K562 (cell line): Measurements from ENCODE around the gene DHRS13. TPM values are rescaled to one million over a fixed set of nuclear protein-coding genes. Genes with fewer than 3 reads are reported as not detected.
A peak's percentile ranks its signal among the peaks of the same experiment; 100 is the strongest.

Experiments
- ATAC-seq: fragments of 200-7000 bp; cut with Tn5 transposase; 3 replicates; pipeline ENCODE4 v1.9.1; 2020; ENCODE audit warnings: moderate library complexity
- BruUV-seq: library from RNA; stranded (reverse); fragments of 400-500 nt; replicated peaks from 2 replicates; lab custom pipeline; 2021; lab: Mats Ljungman, UMichigan
- CTCF ChIA-PET: fragments of 300-600 bp; formaldehyde crosslinking; extraction: SDS; loops from one replicate; lab custom pipeline; 2021; ENCODE audit warnings: low intra/inter-chr PET ratio; lab: Yijun Ruan, JAX
- POLR2A ChIA-PET: fragments of 300-600, 350-650 bp; sonication (Branson Sonifier 250); formaldehyde crosslinking; extraction: SDS; loops from one replicate; lab custom pipeline; 2021; ENCODE audit warnings: antibody characterized with exemption, inconsistent platforms; lab: Yijun Ruan, JAX
- DNase-seq, 4 experiments: peaks; one replicate each; pipeline versions ENCODE4 v3.0.0 to v3.0.0-alpha.2; 2011 to 2018; ENCODE audit warnings: low spot score in 3 of 4, mixed read lengths in 3 of 4; ENCODE audit errors: extremely low read depth in 1 of 4
- FAIRE-seq: peaks from 2 replicates; lab custom pipeline; 2011; peaks lifted over from hg19 to GRCh38; lab: Jason Lieb, UNC
- H2AFZ ChIP-seq: 2 replicates; pipeline ENCODE4 v1.6.0; 2011; ENCODE audit warnings: low read depth, low read length, control low read depth, inconsistent platforms
- H3K27ac ChIP-seq: fragments of 200-600 bp; 3 replicates; pipeline ENCODE4 v1.8.0; 2011; ENCODE audit warnings: low read depth, mild to moderate bottlenecking, control low read depth, inconsistent platforms, low read length, moderate library complexity, mixed read lengths; ENCODE audit errors: extremely low read depth
- H3K27me3 ChIP-seq, 2 experiments: fragments of 300-600 bp in 1 of 2; 2 replicates in 1 of 2; 3 replicates in 1 of 2; pipeline versions ENCODE4 v1.6.0 to v1.8.0; 2011; ENCODE audit warnings: inconsistent platforms in 2 of 2, low read length in 2 of 2, mild to moderate bottlenecking in 1 of 2, mixed read lengths in 1 of 2, moderate library complexity in 1 of 2; ENCODE audit not compliant: control insufficient read depth in 2 of 2, insufficient read depth in 2 of 2
- H3K36me3 ChIP-seq: fragments of 300-600 bp; 3 replicates; pipeline ENCODE4 v1.8.0; 2011; ENCODE audit warnings: mild to moderate bottlenecking, low read length, inconsistent platforms; ENCODE audit not compliant: control insufficient read depth, insufficient read depth
- H3K4me1 ChIP-seq, 2 experiments: fragments of 200-600 bp in 1 of 2; replicated peaks in 1 of 2; 2 replicates in 1 of 2; 3 replicates in 1 of 2; pipeline versions ENCODE4 v1.5.1 to v1.8.0; 2011; ENCODE audit warnings: inconsistent platforms in 2 of 2, low read length in 2 of 2, mild to moderate bottlenecking in 1 of 2, mixed read lengths in 1 of 2, moderate library complexity in 1 of 2; ENCODE audit not compliant: control insufficient read depth in 2 of 2, insufficient read depth in 2 of 2
- H3K4me2 ChIP-seq: 2 replicates; pipeline ENCODE4 v1.6.1; 2011; ENCODE audit warnings: low read length, control low read depth, inconsistent platforms, mixed read lengths; ENCODE audit not compliant: insufficient read depth
- H3K4me3 ChIP-seq: fragments of 200-600 bp; sonication (generic), shearing (Covaris generic); 2 replicates; pipeline ENCODE4 v1.5.1; 2016; ENCODE audit warnings: control low read depth, inconsistent platforms
- H3K79me2 ChIP-seq: fragments of 200-600 bp; 3 replicates; pipeline ENCODE4 v1.8.0; 2011; ENCODE audit warnings: low read length, inconsistent platforms; ENCODE audit not compliant: control insufficient read depth, insufficient read depth
- H3K9ac ChIP-seq, 2 experiments: 2 replicates each; pipeline versions ENCODE4 v1.6.0 to v1.6.1; 2011; ENCODE audit warnings: low read depth in 2 of 2, low read length in 2 of 2, control low read depth in 1 of 2, inconsistent platforms in 1 of 2, mild to moderate bottlenecking in 1 of 2, mixed read lengths in 1 of 2; ENCODE audit not compliant: insufficient read depth in 1 of 2
- H3K9me1 ChIP-seq: one replicate; pipeline ENCODE4 v1.6.0; 2011; ENCODE audit warnings: inconsistent platforms, mild to moderate bottlenecking, low read length, moderate library complexity; ENCODE audit not compliant: control insufficient read depth, insufficient read depth
- H3K9me3 ChIP-seq: replicated peaks from 2 replicates; pipeline ENCODE4 v1.5.1; 2011; ENCODE audit warnings: low read depth, low read length, inconsistent platforms; ENCODE audit not compliant: control insufficient read depth, insufficient read depth
- H4K20me1 ChIP-seq: replicated peaks from 2 replicates; pipeline ENCODE4 v1.6.1; 2011; ENCODE audit warnings: low read length, inconsistent platforms, mixed read lengths; ENCODE audit not compliant: control insufficient read depth, insufficient read depth
- CBX3 ChIP-seq, 2 experiments: IDR thresholded peaks; 1 replicate in 1 of 2; 2 replicates in 1 of 2; pipeline ENCODE4 v1.6.1; 2012; ENCODE audit warnings: inconsistent platforms in 2 of 2, low read length in 2 of 2, borderline replicate concordance in 1 of 2, control low read depth in 1 of 2
- EWSR1 ChIP-seq: fragments of 450-650 bp; IDR thresholded peaks from 2 replicates; pipeline ENCODE4 v1.6.1; 2018; ENCODE audit warnings: borderline replicate concordance, mild to moderate bottlenecking, low read depth, moderate library complexity; ENCODE audit not compliant: partially characterized antibody
- HDAC1 ChIP-seq, 2 experiments: fragments of 450-650 bp; IDR thresholded peaks; 2 replicates each; pipeline ENCODE4 v1.6.1; 2016 to 2017; ENCODE audit warnings: inconsistent platforms in 1 of 2, mild to moderate bottlenecking in 1 of 2, moderate library complexity in 1 of 2
- HNRNPK ChIP-seq: fragments of 200-400 bp; formaldehyde crosslinking; IDR thresholded peaks from one replicate; pipeline ENCODE4 v1.6.1; 2018; ENCODE audit warnings: mild to moderate bottlenecking, low read depth, low read length; ENCODE audit not compliant: poor library complexity, severe bottlenecking
- KLF6 ChIP-seq: fragments of 250-450 bp; sonication (Bioruptor Pico); IDR thresholded peaks from 2 replicates; pipeline ENCODE4 v1.4.0; 2020; ENCODE audit warnings: mild to moderate bottlenecking, moderate library complexity, borderline replicate concordance
- MCM5 ChIP-seq: fragments of 450-650 bp; IDR thresholded peaks from 2 replicates; pipeline ENCODE4 v1.6.1; 2016; ENCODE audit warnings: low read depth
- NFXL1 ChIP-seq: fragments of 450-650 bp; formaldehyde crosslinking; IDR thresholded peaks from 2 replicates; pipeline ENCODE4 v1.4.0; 2021; ENCODE audit warnings: mild to moderate bottlenecking
- NR3C1 ChIP-seq: sonication (generic); formaldehyde crosslinking; IDR thresholded peaks from 2 replicates; pipeline ENCODE4 v1.8.1; 2022; ENCODE audit warnings: missing genetic modification reagents
- RBM22 ChIP-seq: fragments of 200-400 bp; formaldehyde crosslinking; IDR thresholded peaks from 2 replicates; pipeline ENCODE4 v1.6.1; 2018; ENCODE audit warnings: low read length, low read depth; ENCODE audit not compliant: poor library complexity, severe bottlenecking
- SLC30A9 ChIP-seq: fragments of 250-450 bp; sonication (Bioruptor Pico); IDR thresholded peaks from 2 replicates; pipeline ENCODE4 v1.8.0; 2022; ENCODE audit warnings: mild to moderate bottlenecking, moderate library complexity
- TRIM28 ChIP-seq: fragments of 450-650 bp; IDR thresholded peaks from 2 replicates; pipeline ENCODE4 v1.6.1; 2017
- ZNF57 ChIP-seq: fragments of 450-650 bp; formaldehyde crosslinking; IDR thresholded peaks from 2 replicates; pipeline ENCODE4 v1.4.0; 2020; ENCODE audit warnings: mild to moderate bottlenecking, moderate library complexity
- WGBS: fragments of 100-300 bp; shearing (Covaris generic); methylation state at CpG from one replicate; pipeline ENCODE4 v1.1.6; 2016; ENCODE audit warnings: low coverage, mixed read lengths; ENCODE audit not compliant: insufficient coverage; ENCODE audit errors: missing lambda C conversion rate; 5-methylcytosine and 5-hydroxymethylcytosine counted together
- in situ Hi-C: fragments of 300-500 bp; cut with MboI; formaldehyde crosslinking; loops from 4 replicates; pipeline ENCODE4 v1.15.0; 2018; ENCODE audit warnings: inconsistent platforms, mixed read lengths
- intact Hi-C: fragments of 100-400 bp; cut with micrococcal nuclease; formaldehyde crosslinking; loops from 2 replicates; pipeline ENCODE4 v1.14.2; 2022
- polyA plus RNA-seq, 8 experiments: library from polyadenylated mRNA; depleted of rRNA in 4 of 8; stranded (reverse) in 5 of 8; unstranded in 3 of 8; fragments of >200 nt; fragmentation: Nextera tagmentation in 2 of 8; fragmentation: Illumina TruSeq in 1 of 8; extraction: Ambion mirVana in 2 of 8; extraction: Trizol in 1 of 8; gene quantifications; 2 replicates each; pipeline versions ENCODE4 v1.2.1 to v1.2.3, GENCODE V29; 2011 to 2014; ENCODE audit warnings: inconsistent platforms in 1 of 8, missing spikeins in 1 of 8
- total RNA-seq, 7 experiments: library from RNA; depleted of rRNA in 6 of 7; stranded (reverse); fragments of >200 nt in 6 of 7; fragmentation: Illumina TruSeq in 2 of 7; extraction: Trizol in 2 of 7; gene quantifications; 2 replicates each; pipeline versions ENCODE4 v1.2.1 to v1.2.3, GENCODE V29; 2011 to 2021; ENCODE audit warnings: low replicate concordance in 1 of 7
- TF ChIP-seq, protein P1 (sequence below): fragments of 450-650 bp; IDR thresholded peaks from 2 replicates; pipeline ENCODE4 v1.6.1; 2018; ENCODE audit warnings: mild to moderate bottlenecking, low read depth; ENCODE audit not compliant: partially characterized antibody
- TF ChIP-seq, protein P2 (sequence below): sonication (generic); formaldehyde crosslinking; IDR thresholded peaks from 2 replicates; pipeline ENCODE4 v1.8.0; 2022; ENCODE audit warnings: mild to moderate bottlenecking, missing genetic modification reagents

DHRS13 gene
- total and polyA plus RNA-seq, 9 of the 15 experiments (the other 6 are each of a cell fraction or from before 2014, with no cell fraction given) = 0.32 to 52.3 (median 34.3) TPM; not detected in 1

DNA sequence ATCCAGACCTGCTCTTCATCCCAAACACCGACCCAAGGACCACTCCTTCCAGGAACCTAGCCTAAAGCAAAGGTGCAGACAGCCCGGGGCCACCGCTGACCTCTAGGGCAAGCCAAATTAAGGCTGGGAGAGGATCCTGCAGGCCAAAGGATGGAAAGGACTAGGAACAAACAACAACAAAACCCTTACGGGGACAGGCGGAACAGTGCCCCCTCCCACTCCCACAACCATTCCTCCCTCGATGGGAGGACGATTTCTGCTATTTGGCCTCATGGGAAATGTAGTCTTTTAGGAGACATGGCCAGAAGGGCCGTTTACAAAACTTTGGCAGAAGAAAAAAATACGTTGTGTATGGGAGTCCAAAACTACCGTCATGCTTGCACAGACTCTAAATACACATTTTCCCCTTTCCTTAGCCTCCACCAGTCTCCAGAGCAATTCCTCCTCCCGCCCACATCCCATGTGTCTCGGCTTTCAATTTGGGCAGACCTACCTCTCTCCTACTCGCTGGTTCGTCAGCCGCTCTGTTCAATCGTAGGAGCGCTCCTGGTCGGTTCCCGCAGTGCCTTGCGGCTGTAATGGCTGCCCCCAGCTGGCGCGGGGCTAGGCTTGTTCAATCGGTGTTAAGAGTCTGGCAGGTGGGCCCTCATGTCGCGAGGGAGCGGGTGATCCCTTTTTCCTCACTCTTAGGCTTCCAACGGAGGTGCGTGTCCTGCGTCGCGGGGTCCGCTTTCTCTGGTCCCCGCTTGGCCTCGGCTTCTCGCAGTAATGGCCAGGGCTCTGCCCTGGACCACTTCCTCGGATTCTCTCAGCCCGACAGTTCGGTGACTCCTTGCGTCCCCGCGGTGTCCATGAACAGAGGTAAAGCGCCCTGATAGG lies 48.2 kb downstream of the DHRS13 start, which contains the start of gene ERAL1 (continued):
- TF ChIP-seq NR3C1 (no peak), NFXL1 (CRISPR knock-in tag) (no peak), HDAC1 (IDR thresholded peaks at IDR 0.05) (peak in 1 of 2 experiments; percentile 98; a peak in 2 of 4 replicates), HNRNPK (no peak), KLF6 (CRISPR knock-in tag) (no peak)
- TF ChIP-seq, all 486 proteins: peak for 174

DNA sequence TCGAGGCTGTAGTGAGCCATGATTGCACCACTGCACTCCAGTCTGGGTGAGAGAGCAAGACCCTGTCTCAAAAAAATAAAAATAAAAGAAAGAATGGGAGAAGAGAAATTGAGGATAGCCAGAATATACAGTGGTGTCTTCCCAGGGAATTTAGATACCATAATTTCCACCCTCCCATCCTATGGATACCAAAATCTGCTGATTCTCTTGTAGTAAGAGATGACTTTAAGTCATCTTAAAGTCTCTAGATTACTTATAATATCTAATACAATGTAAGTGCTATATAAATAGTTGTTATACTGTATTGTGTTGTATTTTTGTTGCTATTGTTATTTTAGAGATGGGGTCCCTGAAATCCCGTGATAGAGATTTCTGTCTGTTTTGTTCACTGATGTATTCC lies 49.6 kb downstream of the DHRS13 start:
- intact Hi-C loops (no loop called here), in situ Hi-C loops (no loop called here)
- no peak overlapping the region for H3K9ac ChIP-seq
- 80% methylated on average over 2 of the region's 2 CpGs for WGBS
- ChIA-PET CTCF (no interaction called here), POLR2A (interaction anchor here (0.7 to 1.1 kb wide), 3 partner anchors 11 to 102 kb away, joined by 3 read pairs; partner anchors contain the start of gene FAM222B)
- H2AFZ ChIP-seq = no peak overlapping the region
- H3K36me3 ChIP-seq = peaks cover 16% of the 10 kb centered on the region
- H3K4me3 ChIP-seq = no peak overlapping the region
- H3K9me3 ChIP-seq = peaks cover 3% of the 10 kb centered on the region
- FAIRE-seq (no peak), ATAC-seq (no peak), DNase-seq (no peak)
- H3K27ac ChIP-seq = no peak overlapping the region
- H3K9me1 ChIP-seq = no peaks in the 10 kb centered on the region
- H3K79me2 ChIP-seq = peaks cover 29% of the 10 kb centered on the region
- H4K20me1 ChIP-seq = no peaks in the 10 kb centered on the region
- H3K4me1 ChIP-seq = peaks cover 7 to 9% of the 10 kb centered on the region in 2 experiments; a peak in 3 of 5 replicates
- BruUV-seq = no TSS peak
- no peak overlapping the region for H3K4me2 ChIP-seq
- H3K27me3 ChIP-seq = no peaks in the 10 kb centered on the region
- TF ChIP-seq CBX3 (IDR thresholded peaks at IDR 0.05; ENCODE audit: borderline replicate concordance in 1 of 2, low read length in 2 of 2) (peak in 1 of 2 experiments; percentile 89; a peak in 2 of 3 replicates), EWSR1 (no peak), HDAC1 (IDR thresholded peaks at IDR 0.05) (peak in 1 of 2 experiments; percentile 50; a peak in 1 of 4 replicates), TRIM28 (peak; percentile 79), MCM5 (no peak), RBM22 (no peak), ZNF57 (CRISPR knock-in tag) (no peak), SLC30A9 (no peak)
- TF ChIP-seq, protein P1, sequence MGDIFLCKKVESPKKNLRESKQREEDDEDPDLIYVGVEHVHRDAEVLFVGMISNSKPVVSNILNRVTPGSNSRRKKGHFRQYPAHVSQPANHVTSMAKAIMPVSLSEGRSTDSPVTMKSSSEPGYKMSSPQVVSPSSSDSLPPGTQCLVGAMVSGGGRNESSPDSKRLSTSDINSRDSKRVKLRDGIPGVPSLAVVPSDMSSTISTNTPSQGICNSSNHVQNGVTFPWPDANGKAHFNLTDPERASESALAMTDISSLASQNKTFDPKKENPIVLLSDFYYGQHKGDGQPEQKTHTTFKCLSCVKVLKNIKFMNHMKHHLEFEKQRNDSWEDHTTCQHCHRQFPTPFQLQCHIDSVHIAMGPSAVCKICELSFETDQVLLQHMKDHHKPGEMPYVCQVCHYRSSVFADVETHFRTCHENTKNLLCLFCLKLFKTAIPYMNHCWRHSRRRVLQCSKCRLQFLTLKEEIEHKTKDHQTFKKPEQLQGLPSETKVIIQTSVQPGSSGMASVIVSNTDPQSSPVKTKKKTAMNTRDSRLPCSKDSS = peak; percentile 59
- TF ChIP-seq, protein P2, sequence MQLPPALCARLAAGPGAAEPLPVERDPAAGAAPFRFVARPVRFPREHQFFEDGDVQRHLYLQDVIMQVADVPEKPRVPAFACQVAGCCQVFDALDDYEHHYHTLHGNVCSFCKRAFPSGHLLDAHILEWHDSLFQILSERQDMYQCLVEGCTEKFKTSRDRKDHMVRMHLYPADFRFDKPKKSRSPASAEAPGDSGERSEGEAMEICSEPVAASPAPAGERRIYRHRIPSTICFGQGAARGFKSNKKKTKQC (CRISPR knock-in tag) = no peak
